Osteocyte (in vitro differentiated cells): ENCODE measurements around the gene RAP2B. TPM values are rescaled to one million over a fixed set of nuclear protein-coding genes. Genes with fewer than 3 reads are reported as not detected.
A peak's percentile ranks its signal among the peaks of the same experiment; 100 is the strongest.
"Not testable (repeated sequence)": the region's sequence is repeated elsewhere in the genome, so short reads cannot be mapped to it uniquely, and the experiment has no call there.

Experiments
- DNase-seq: peaks from one replicate; pipeline ENCODE4 v3.0.0; 2021; ENCODE audit warnings: mixed read lengths; ENCODE audit not compliant: unreplicated experiment; ENCODE audit errors: extremely low spot score
- H3K27ac Mint-ChIP-seq: one replicate; pipeline ENCODE4 v1.8.0; 2021; ENCODE audit warnings: mild to moderate bottlenecking, mixed read lengths; ENCODE audit not compliant: unreplicated experiment
- H3K27me3 Mint-ChIP-seq: one replicate; pipeline ENCODE4 v1.8.0; 2021; ENCODE audit warnings: mixed read lengths; ENCODE audit not compliant: unreplicated experiment
- H3K36me3 Mint-ChIP-seq: one replicate; pipeline ENCODE4 v1.8.0; 2021; ENCODE audit warnings: mixed read lengths; ENCODE audit not compliant: unreplicated experiment
- H3K4me1 Mint-ChIP-seq: one replicate; pipeline ENCODE4 v1.8.0; 2021; ENCODE audit warnings: mixed read lengths; ENCODE audit not compliant: unreplicated experiment
- H3K4me3 Mint-ChIP-seq: one replicate; pipeline ENCODE4 v1.8.0; 2021; ENCODE audit warnings: mild to moderate bottlenecking, moderate library complexity, mixed read lengths; ENCODE audit not compliant: unreplicated experiment
- H3K9me3 Mint-ChIP-seq: one replicate; pipeline ENCODE4 v1.8.0; 2021; ENCODE audit warnings: mixed read lengths; ENCODE audit not compliant: unreplicated experiment
- CTCF ChIP-seq: fragments of 200-600 bp; sonication (generic); IDR thresholded peaks from 2 replicates; pipeline ENCODE4 v1.5.0; 2021; ENCODE audit warnings: antibody characterized with exemption, mild to moderate bottlenecking, moderate library complexity
- total RNA-seq: library from RNA; stranded (reverse); gene quantifications from 2 replicates; pipeline ENCODE4 v1.2.1, GENCODE V29; 2021

The RAP2B gene
- total RNA-seq, 1 donor from 2014 or later, result 15.9 TPM

GRCh38 chr3:153150991-153151390 lies 11.0 kb upstream of the RAP2B start:
- H3K4me1 Mint-ChIP-seq, result peaks cover 6% of the 10 kb centered on the region
- DNase-seq, result no peak
- H3K9me3 Mint-ChIP-seq, result peaks cover 7% of the 10 kb centered on the region
- H3K36me3 Mint-ChIP-seq, result no peaks in the 10 kb centered on the region
- TF ChIP-seq CTCF, result no peak
- no peaks in the 10 kb centered on the region for H3K27me3 Mint-ChIP-seq
- H3K4me3 Mint-ChIP-seq, result no peak overlapping the region
- no peak overlapping the region for H3K27ac Mint-ChIP-seq

GRCh38 chr3:153155786-153156185 lies 6.2 kb upstream of the RAP2B start:
- H3K27me3 Mint-ChIP-seq, H3K27ac Mint-ChIP-seq, DNase-seq, H3K4me3 Mint-ChIP-seq, H3K9me3 Mint-ChIP-seq, H3K36me3 Mint-ChIP-seq: not testable (repeated sequence)
- peaks cover 11% of the 10 kb centered on the region for H3K4me1 Mint-ChIP-seq

- Mint-ChIP-seq H3K36me3 (no peaks in the 10 kb centered on the region), H3K4me1 (peaks cover 11% of the 10 kb centered on the region), H3K4me3 (no peak overlapping the region), H3K9me3 (no peaks in the 10 kb centered on the region), H3K27me3 (no peaks in the 10 kb centered on the region), H3K27ac (no peak overlapping the region)
- TF ChIP-seq CTCF, result no peak
- no peak for DNase-seq
Observed at GRCh38 chr3:153158189-153158588, 3.8 kb upstream of the RAP2B start.

GRCh38 chr3:153158961-153159735 lies 2.9 kb upstream of the RAP2B start:
- Mint-ChIP-seq H3K27me3 (no peaks in the 10 kb centered on the region), H3K4me1 (peaks cover 13% of the 10 kb centered on the region), H3K36me3 (no peaks in the 10 kb centered on the region), H3K9me3 (no peaks in the 10 kb centered on the region), H3K27ac (peak overlapping the region; percentile 99), H3K4me3 (peak overlapping the region; percentile 97)
- no peak for TF ChIP-seq CTCF
- DNase-seq, result no peak

- Mint-ChIP-seq H3K4me1 (peaks cover 20% of the 10 kb centered on the region), H3K4me3 (peak overlapping the region; percentile 97), H3K27ac (peak overlapping the region; percentile 99), H3K9me3 (no peaks in the 10 kb centered on the region), H3K27me3 (no peaks in the 10 kb centered on the region), H3K36me3 (peaks cover 6% of the 10 kb centered on the region)
- DNase-seq, result no peak
- TF ChIP-seq CTCF, result no peak
Observed at GRCh38 chr3:153159771-153160397, 2.1 kb upstream of the RAP2B start.
